ENCODE results near the gene MTUS2. TPM values are rescaled to one million over a fixed set of nuclear protein-coding genes. Genes with fewer than 3 reads are reported as not detected.

The MTUS2 gene
- polyA plus RNA-seq, 2 of the 4 experiments (the other 2 are of a cell fraction) = not detected

- Histone ChIP-seq H3K27ac (no peak overlapping the region), H3K4me1 (no peaks in the 10 kb centered on the region), H3K9me3 (no peaks in the 10 kb centered on the region), H3K4me2 (no peak overlapping the region), H3K4me3 (no peak overlapping the region)
- ATAC-seq (no peak), FAIRE-seq (no peak), DNase-seq (ENCODE audit: low read depth in 1 of 2, low spot score in 1 of 2) (no peak)
- TF ChIP-seq MAFK (IDR thresholded peaks at IDR 0.05; ENCODE audit: partially characterized antibody) (no peak), RFX5 (IDR thresholded peaks at IDR 0.05) (no peak)
- TF ChIP-seq, protein P1, sequence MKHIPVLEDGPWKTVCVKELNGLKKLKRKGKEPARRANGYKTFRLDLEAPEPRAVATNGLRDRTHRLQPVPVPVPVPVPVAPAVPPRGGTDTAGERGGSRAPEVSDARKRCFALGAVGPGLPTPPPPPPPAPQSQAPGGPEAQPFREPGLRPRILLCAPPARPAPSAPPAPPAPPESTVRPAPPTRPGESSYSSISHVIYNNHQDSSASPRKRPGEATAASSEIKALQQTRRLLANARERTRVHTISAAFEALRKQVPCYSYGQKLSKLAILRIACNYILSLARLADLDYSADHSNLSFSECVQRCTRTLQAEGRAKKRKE (CRISPR knock-in tag; IDR thresholded peaks at IDR 0.05; ENCODE audit: low read depth) = no peak
- TF ChIP-seq, protein P2, sequence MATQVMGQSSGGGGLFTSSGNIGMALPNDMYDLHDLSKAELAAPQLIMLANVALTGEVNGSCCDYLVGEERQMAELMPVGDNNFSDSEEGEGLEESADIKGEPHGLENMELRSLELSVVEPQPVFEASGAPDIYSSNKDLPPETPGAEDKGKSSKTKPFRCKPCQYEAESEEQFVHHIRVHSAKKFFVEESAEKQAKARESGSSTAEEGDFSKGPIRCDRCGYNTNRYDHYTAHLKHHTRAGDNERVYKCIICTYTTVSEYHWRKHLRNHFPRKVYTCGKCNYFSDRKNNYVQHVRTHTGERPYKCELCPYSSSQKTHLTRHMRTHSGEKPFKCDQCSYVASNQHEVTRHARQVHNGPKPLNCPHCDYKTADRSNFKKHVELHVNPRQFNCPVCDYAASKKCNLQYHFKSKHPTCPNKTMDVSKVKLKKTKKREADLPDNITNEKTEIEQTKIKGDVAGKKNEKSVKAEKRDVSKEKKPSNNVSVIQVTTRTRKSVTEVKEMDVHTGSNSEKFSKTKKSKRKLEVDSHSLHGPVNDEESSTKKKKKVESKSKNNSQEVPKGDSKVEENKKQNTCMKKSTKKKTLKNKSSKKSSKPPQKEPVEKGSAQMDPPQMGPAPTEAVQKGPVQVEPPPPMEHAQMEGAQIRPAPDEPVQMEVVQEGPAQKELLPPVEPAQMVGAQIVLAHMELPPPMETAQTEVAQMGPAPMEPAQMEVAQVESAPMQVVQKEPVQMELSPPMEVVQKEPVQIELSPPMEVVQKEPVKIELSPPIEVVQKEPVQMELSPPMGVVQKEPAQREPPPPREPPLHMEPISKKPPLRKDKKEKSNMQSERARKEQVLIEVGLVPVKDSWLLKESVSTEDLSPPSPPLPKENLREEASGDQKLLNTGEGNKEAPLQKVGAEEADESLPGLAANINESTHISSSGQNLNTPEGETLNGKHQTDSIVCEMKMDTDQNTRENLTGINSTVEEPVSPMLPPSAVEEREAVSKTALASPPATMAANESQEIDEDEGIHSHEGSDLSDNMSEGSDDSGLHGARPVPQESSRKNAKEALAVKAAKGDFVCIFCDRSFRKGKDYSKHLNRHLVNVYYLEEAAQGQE (IDR thresholded peaks at IDR 0.05) = no peak
- POLR2A ChIA-PET = no interaction called here
- CTCF ChIA-PET = no interaction called here
- WGBS (ENCODE audit: missing lambda C conversion rate) = 20% methylated on average over 2 of the region's 2 CpGs
These were observed 345.7 kb downstream of the MTUS2 start for GRCh38 chr13:29165840-29166239.

DNA sequence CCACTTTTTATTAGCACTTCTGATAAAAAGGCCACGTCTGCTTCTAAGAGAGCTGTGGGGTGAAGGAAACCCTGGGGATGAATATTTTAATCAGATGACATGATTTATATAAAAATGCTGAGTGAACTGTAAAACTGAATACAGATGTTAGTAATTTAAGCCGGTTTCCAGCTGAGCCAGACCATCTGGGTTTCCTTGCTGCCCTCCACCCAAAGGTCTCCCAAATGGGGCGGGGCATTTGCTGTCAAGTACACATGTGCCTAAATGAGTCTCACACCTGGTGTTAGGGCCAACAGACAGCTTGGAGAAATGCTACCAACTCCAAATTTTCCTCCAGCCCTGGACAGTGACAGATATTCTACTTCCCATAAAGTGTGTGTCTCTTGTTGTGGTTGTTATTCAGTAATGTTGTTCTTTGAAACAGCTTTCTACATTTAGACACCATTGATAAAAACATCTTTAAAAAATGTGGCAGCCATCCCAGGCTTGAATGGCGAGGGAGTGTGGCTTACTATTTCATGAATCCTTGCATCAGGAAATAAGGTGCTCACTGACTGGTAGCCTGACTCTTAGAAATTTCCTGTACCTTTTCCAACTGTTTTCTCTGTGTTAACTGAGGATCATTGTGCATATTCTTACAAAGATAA, 350.4 kb downstream of the MTUS2 start:
- CTCF ChIA-PET = interaction anchor here (1.0 kb wide), 1 partner anchor 1809 kb away, joined by 3 read pairs; no protein-coding TSS in a partner anchor
- POLR2A ChIA-PET = no interaction called here
- WGBS (ENCODE audit: missing lambda C conversion rate) = 3% methylated on average over 4 of the region's 4 CpGs
- Histone ChIP-seq H3K4me1 (no peaks in the 10 kb centered on the region), H3K9me3 (no peaks in the 10 kb centered on the region), H3K4me2 (no peak overlapping the region), H3K4me3 (no peak overlapping the region), H3K27ac (no peak overlapping the region)
- DNase-seq (ENCODE audit: low read depth in 1 of 2, low spot score in 1 of 2) (no peak), FAIRE-seq (no peak), ATAC-seq (no peak)
- no peak for TF ChIP-seq BCL3 (IDR thresholded peaks at IDR 0.05)

GRCh38 chr13:29171244-29171643, 351.1 kb downstream of the MTUS2 start:
- DNase-seq (ENCODE audit: low read depth in 1 of 2, low spot score in 1 of 2) = no peak
- TF ChIP-seq MAFK (IDR thresholded peaks at IDR 0.05; ENCODE audit: partially characterized antibody) = peak; percentile 69
- no peak for TF ChIP-seq ZNF302 (CRISPR knock-in tag; IDR thresholded peaks at IDR 0.05)
- H3K9me3 ChIP-seq = no peaks in the 10 kb centered on the region
- WGBS (ENCODE audit: missing lambda C conversion rate) = 27% methylated on average over 3 of the region's 3 CpGs
- no peak overlapping the region for H3K4me3 ChIP-seq
- ChIA-PET POLR2A (no interaction called here), CTCF (no interaction called here)
- H3K4me1 ChIP-seq = no peaks in the 10 kb centered on the region
- FAIRE-seq = no peak
- ATAC-seq = no peak
- no peak overlapping the region for H3K4me2 ChIP-seq
- H3K27ac ChIP-seq = no peak overlapping the region

DNA sequence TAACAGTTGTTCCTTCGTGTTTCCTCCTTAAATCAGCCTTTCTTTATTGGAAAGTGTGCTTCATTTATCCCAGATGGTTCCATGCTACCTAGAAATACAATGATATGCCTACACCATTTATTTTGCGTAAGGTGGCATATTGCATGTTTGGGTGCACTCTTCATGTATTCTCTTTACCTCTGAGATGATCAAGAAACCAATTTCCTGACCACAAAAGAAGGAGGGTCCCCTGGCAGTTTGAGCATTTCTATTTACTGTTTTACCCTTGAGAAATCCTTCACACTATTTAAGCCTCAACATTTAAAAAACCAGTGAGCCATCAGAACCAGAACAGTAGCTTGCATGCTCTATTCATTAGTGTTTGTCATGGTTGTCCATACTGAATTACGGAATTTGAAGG, 354.0 kb downstream of the MTUS2 start:
- no peaks in the 10 kb centered on the region for H3K9me3 ChIP-seq
- H3K4me1 ChIP-seq = no peaks in the 10 kb centered on the region
- ATAC-seq (no peak), DNase-seq (ENCODE audit: low read depth in 1 of 2, low spot score in 1 of 2) (no peak), FAIRE-seq (no peak)
- WGBS (ENCODE audit: missing lambda C conversion rate) = 2% methylated on average over 3 of the region's 3 CpGs
- H3K4me2 ChIP-seq = no peak overlapping the region
- H3K27ac ChIP-seq = no peak overlapping the region
- POLR2A ChIA-PET = no interaction called here
- CTCF ChIA-PET = no interaction called here
- no peak overlapping the region for H3K4me3 ChIP-seq
- TF ChIP-seq FOXS1 (CRISPR knock-in tag; IDR thresholded peaks at IDR 0.05) (no peak), NPAS2 (CRISPR knock-in tag; IDR thresholded peaks at IDR 0.05; ENCODE audit: borderline replicate concordance) (no peak), BCL3 (IDR thresholded peaks at IDR 0.05) (no peak), PHF8 (IDR thresholded peaks at IDR 0.05; ENCODE audit: borderline replicate concordance, low read depth) (no peak), BHLHE40 (IDR thresholded peaks at IDR 0.05; ENCODE audit: low read depth, low read length) (no peak), EP300 (IDR thresholded peaks at IDR 0.05) (no peak), FOSL2 (IDR thresholded peaks at IDR 0.05) (no peak), FOSL2 (CRISPR knock-in tag; IDR thresholded peaks at IDR 0.05) (no peak), MAFK (IDR thresholded peaks at IDR 0.05; ENCODE audit: partially characterized antibody) (no peak)
- TF ChIP-seq, protein P3, sequence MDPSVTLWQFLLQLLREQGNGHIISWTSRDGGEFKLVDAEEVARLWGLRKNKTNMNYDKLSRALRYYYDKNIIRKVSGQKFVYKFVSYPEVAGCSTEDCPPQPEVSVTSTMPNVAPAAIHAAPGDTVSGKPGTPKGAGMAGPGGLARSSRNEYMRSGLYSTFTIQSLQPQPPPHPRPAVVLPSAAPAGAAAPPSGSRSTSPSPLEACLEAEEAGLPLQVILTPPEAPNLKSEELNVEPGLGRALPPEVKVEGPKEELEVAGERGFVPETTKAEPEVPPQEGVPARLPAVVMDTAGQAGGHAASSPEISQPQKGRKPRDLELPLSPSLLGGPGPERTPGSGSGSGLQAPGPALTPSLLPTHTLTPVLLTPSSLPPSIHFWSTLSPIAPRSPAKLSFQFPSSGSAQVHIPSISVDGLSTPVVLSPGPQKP (IDR thresholded peaks at IDR 0.05; ENCODE audit: low read depth, low read length) = no peak
- TF ChIP-seq, protein P1 (CRISPR knock-in tag; IDR thresholded peaks at IDR 0.05; ENCODE audit: low read depth) = no peak
